ENCODE results near the gene COL20A1.

COL20A1 gene

GRCh38 chr20:63321148-63321831, 28.3 kb downstream of the COL20A1 start:
- no peak for DNase-seq (ENCODE audit: low read depth)

- DNase-seq (ENCODE audit: low read depth): no peak
Observed at GRCh38 chr20:63322146-63322932, 29.4 kb downstream of the COL20A1 start.

GRCh38 chr20:63322933-63323273, 29.9 kb downstream of the COL20A1 start:
- no peak for DNase-seq (ENCODE audit: low read depth)

GRCh38 chr20:63323357-63323981, 30.5 kb downstream of the COL20A1 start:
- DNase-seq (ENCODE audit: low read depth): no peak

GRCh38 chr20:63325021-63325471, 32.1 kb downstream of the COL20A1 start:
- no peak for DNase-seq (ENCODE audit: low read depth)

DNA sequence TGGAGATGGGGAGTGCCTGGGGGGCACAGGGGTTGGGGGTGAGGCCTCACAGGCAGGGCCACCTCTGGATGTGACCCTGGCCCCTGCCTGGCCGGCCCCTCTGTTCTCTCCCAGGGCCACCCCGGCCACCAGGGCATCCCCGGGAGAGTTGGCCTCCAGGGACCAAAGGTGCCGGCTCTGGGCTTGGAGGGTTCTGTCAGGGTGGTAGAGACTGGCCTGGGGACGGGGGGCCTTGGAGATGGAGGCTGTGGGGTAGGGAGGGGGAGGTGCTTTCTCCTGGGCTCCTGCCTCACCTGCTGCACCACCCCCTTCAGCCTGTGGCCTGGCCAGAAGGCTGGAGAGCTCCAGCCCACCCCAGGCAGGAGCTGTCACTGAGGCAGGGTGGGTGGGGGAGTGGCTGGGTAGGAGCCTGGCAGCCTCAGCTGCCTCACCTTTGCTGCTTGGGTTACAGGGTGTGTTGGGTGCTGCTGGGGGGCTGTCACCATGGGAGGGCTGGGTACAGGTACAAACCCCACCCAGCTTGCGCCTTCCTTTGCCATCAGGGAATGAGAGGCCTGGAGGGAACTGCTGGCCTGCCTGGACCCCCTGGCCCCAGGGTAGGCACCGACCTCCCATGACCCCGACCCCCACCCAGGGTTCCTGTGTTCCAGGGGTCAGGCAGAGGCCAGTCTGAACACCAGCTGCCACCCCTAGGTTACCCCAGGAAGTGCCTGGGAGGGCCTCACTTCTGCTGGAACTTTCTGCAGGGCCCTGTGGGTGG, 32.7 kb downstream of the COL20A1 start:
- no peak for DNase-seq (ENCODE audit: low read depth)

DNA sequence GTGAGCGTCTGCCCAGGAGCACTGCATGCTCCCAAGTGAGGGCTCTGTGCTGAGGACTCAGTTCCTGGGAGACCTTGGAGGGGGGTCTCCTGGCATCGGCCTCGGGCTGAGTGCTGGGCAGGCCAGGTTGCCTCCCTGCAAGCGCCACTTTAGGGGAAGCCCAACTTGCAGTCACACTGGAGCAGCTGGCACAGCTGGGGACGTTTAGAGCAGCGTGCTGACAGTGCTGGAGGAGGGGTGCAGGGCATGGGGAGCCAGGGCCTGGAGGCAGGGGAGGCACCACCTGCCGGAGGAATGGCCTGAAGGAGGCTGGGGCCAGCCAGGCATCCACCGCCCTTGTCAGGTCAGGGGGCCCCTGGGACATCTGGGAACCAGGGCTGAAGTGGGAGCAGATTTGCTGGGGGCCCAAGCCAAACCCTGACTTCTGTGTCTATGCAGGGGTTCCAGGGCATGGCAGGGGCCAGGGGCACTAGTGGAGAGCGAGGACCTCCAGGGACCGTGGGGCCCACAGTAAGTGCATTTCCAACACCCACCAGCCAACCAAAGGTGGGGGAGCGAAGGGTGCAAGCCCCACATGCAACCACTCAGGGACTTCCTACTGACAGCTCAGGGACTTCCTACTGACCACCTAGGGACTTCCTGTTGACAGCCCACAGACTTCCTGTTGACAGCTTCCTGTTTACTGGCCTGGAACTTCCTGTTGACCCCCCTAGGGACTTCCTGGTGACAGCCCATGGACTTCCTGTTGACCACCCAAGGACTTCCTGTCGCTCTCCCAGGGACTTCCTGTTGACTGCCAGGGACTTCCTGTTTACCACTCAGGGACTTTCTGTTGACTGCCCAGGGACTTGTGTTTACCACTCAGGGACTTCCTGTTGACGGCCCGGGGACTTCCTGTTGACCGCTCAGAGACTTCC, 33.6 kb downstream of the COL20A1 start:
- DNase-seq (ENCODE audit: low read depth): peak; percentile 48

GRCh38 chr20:63327231-63327745, 34.3 kb downstream of the COL20A1 start:
- DNase-seq (ENCODE audit: low read depth): no peak

DNA sequence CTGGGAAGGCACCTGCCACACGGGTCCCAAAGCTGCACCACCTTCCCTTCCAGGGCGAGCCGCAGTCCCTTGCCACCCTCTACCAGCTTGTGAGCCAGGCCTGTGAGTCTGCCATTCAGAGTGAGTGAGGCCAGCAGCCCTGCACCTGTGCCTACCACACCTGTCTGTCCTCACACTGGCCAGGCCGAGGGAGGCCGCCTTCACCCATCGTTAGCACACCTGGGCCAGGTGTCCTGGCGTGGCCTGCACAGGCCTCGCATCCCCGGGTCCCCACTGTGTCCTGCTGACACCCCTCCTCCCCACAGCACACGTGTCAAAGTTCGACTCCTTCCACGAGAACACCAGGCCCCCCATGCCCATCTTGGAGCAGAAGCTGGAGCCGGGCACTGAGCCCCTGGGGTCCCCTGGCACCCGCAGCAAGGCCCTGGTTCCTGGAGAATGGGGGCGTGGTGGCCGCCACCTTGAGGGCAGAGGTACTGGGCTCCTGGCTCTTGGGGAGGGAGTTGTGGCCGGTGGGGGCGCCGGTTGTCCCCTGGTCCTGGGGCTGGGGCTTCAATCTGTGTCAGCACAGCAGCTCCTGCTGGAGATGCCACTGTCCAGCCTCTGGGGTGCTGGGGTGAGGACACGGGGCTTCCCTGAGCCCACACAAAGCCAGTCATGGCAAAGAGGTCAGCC, 35.2 kb downstream of the COL20A1 start:
- no peak for DNase-seq (ENCODE audit: low read depth)

- DNase-seq (ENCODE audit: low read depth): no peak
Observed at GRCh38 chr20:63328718-63329275, 35.8 kb downstream of the COL20A1 start.

DNA sequence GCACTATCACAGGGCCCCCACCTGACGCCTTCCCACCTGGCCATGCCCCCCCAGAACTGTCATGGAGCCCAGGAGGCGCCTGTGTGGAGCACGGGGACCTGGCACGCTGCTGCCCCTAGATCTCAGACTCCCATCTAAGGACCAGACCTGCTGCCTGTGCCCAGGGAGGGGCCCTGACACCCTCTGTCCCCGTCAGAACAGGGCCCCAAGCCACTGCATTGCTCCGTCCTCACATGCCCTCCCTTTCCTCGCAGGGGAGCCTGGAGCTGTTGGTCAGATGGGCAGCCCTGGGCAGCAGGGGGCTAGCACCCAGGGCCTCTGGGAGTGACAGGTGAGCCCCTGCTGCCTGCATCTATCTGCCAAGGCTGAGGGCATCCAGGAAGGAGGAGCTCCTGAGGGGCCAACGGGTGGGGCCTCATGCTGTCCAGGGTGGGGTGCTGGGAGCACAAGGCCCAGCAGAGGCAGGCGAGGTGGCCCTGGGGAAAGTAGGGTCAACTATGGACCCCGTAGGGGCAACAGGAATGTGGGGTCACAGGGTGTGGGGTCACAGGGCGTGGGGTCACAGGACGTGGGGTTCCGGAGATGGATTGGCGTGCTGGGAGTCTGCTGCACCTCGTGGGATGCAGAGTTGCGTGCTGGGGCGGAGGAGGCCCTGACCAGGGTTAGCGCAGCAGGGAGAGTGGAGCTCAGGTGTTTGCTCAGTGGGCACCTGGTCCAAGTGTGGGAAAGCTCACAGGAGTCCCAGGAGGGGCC, 36.5 kb downstream of the COL20A1 start:
- DNase-seq (ENCODE audit: low read depth): no peak

GRCh38 chr20:63330084-63330760, 37.2 kb downstream of the COL20A1 start:
- no peak for DNase-seq (ENCODE audit: low read depth)

- no peak for DNase-seq (ENCODE audit: low read depth)
Observed at GRCh38 chr20:63330940-63331339, 38.0 kb downstream of the COL20A1 start.

DNA sequence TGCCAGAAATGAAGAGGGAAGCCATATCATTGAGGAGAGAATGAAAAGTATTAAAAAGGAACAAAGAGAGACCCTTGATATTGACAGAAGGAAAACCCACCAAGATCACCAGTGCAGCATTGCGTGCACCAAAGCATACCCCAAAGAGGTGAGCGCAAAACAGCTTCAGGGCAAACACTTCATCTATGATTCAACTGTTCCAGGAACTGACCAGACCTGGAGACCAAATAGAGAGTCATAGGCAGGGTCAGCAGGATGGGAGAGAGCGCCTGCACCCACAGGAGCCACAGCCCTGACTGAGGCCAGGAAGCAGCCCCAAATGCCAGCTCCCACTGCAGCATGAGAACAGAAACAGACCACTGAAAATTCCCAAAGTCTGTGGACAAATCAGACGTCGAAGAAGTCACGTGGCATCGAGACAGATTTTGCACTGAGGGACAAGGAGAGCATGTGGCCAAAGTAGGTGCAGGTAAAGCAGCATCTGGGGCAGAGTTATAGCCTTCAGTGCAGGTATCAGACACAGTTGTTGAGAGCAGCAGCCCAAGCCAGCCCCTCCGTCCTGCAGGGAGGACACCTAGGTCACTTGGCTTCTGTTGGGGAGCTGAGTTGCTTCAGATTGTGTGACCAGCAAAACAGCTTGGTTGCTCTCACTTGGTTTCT, 38.9 kb downstream of the COL20A1 start:
- no peak for DNase-seq (ENCODE audit: low read depth)

GRCh38 chr20:63332488-63333240, 39.7 kb downstream of the COL20A1 start:
- no peak for DNase-seq (ENCODE audit: low read depth)

- DNase-seq (ENCODE audit: low read depth): no peak
Observed at GRCh38 chr20:63333241-63333836, 40.4 kb downstream of the COL20A1 start.

GRCh38 chr20:63334356-63334755, 41.4 kb downstream of the COL20A1 start:
- DNase-seq (ENCODE audit: low read depth): no peak

Data from CMK (cell line).